GM12801 (cell line): ENCODE results near the gene HBA1.

Source experiments
- CTCF ChIP-seq: IDR thresholded peaks from one replicate; pipeline ENCODE4 v1.5.1; 2011; ENCODE audit warnings: control low read depth; ENCODE audit not compliant: insufficient read length; ENCODE audit errors: extremely low read depth

HBA1 gene

GRCh38 chr16:142405-142967 is 34.0 kb upstream of the HBA1 start:
- TF ChIP-seq CTCF: no peak

- no peak for TF ChIP-seq CTCF
These were observed 33.4 kb upstream of the HBA1 start for GRCh38 chr16:143047-143446.

- no peak for TF ChIP-seq CTCF
These were observed 33.0 kb upstream of the HBA1 start for GRCh38 chr16:143456-143855.

GRCh38 chr16:144797-145252 is 31.7 kb upstream of the HBA1 start:
- no peak for TF ChIP-seq CTCF

- no peak for TF ChIP-seq CTCF
These were observed 29.8 kb upstream of the HBA1 start for GRCh38 chr16:146646-147045.

GRCh38 chr16:149024-149660 is 27.3 kb upstream of the HBA1 start:
- no peak for TF ChIP-seq CTCF

GRCh38 chr16:152141-153128 is 24.0 kb upstream of the HBA1 start, which contains the start of gene HBZ:
Gene HBZ, plus strand, starts transcription at chr16:152644. Its CDS starts 266 bp downstream, at chr16:152910.
- TF ChIP-seq CTCF: no peak
